Measurements from ENCODE around the gene PCP2.
A peak's percentile ranks its signal among the peaks of the same experiment; 100 is the strongest.

PCP2 gene

GRCh38 chr19:7638802-7639465 lies 5.4 kb upstream of the PCP2 start:
- DNase-seq, result no peak

GRCh38 chr19:7637374-7638256 lies 4.1 kb upstream of the PCP2 start:
- DNase-seq, result no peak

GRCh38 chr19:7636691-7637373 lies 3.3 kb upstream of the PCP2 start, which contains the start of gene STXBP2:
Gene STXBP2 (plus strand): TSS chr19:7637110. CDS start chr19:7637150, 40 bp downstream.
- peak; percentile 70 for DNase-seq

GRCh38 chr19:7636317-7636690 lies 2.8 kb upstream of the PCP2 start:
- DNase-seq, result no peak

- DNase-seq, result no peak
Observed at GRCh38 chr19:7635670-7636069, 2.2 kb upstream of the PCP2 start.

- DNase-seq, result no peak
Observed at GRCh38 chr19:7632340-7633203, 947 bp downstream of the PCP2 start.

- DNase-seq, result no peak
Observed at GRCh38 chr19:7631577-7631976, 1.9 kb downstream of the PCP2 start.

- DNase-seq, result peak; percentile 92
Observed at GRCh38 chr19:7629347-7630054, 4.0 kb downstream of the PCP2 start, which contains the start of the genes PET100 and XAB2. Gene PET100 (plus strand): TSS chr19:7629793. CDS start chr19:7629834, 41 bp downstream. Gene XAB2 (minus strand): TSS chr19:7629545. CDS start chr19:7629527, 18 bp downstream.

GRCh38 chr19:7628589-7629311 lies 4.8 kb downstream of the PCP2 start:
- DNase-seq, result no peak

GRCh38 chr19:7627166-7627565 lies 6.4 kb downstream of the PCP2 start:
- no peak for DNase-seq

GRCh38 chr19:7625763-7626372 lies 7.7 kb downstream of the PCP2 start:
- DNase-seq, result no peak

GRCh38 chr19:7624810-7625209 lies 8.7 kb downstream of the PCP2 start:
- DNase-seq, result no peak

- no peak for DNase-seq
Observed at GRCh38 chr19:7623725-7624603, 9.6 kb downstream of the PCP2 start.

GRCh38 chr19:7622933-7623685 lies 10.4 kb downstream of the PCP2 start:
- DNase-seq, result no peak

- DNase-seq, result no peak
Observed at GRCh38 chr19:7620442-7621412, 12.8 kb downstream of the PCP2 start.

- DNase-seq, result no peak
Observed at GRCh38 chr19:7619671-7620441, 13.7 kb downstream of the PCP2 start.

All from NCI-H510A (cell line).